Natural killer cell (primary cell): ENCODE results near the gene LMTK2. TPM values are rescaled to one million over a fixed set of nuclear protein-coding genes. Genes with fewer than 3 reads are reported as not detected.
A peak's percentile ranks its signal among the peaks of the same experiment; 100 is the strongest.

Experiments
- ATAC-seq, 3 donors: fragments of 150-1000 bp in 2 of 3; fragments of 200-7000 bp in 1 of 3; cut with Tn5 transposase; 1 replicate in 1 of 3; 2 replicates in 2 of 3; pipeline ENCODE4 v1.10.0; 2021; ENCODE audit warnings: mild to moderate bottlenecking in 2 of 3, moderate library complexity in 2 of 3
- DNase-seq, 2 donors: peaks; one replicate each; pipeline versions ENCODE4 v3.0.0 to v3.0.0-alpha.2; 2013 to 2021; ENCODE audit warnings: mixed read lengths in 1 of 2
- H3K27ac ChIP-seq: one replicate; pipeline ENCODE4 v1.5.1; 2013; ENCODE audit warnings: mild to moderate bottlenecking, low read length
- H3K27me3 ChIP-seq: one replicate; pipeline ENCODE4 v1.6.1; 2013; ENCODE audit warnings: low read length; ENCODE audit not compliant: control insufficient read depth, insufficient read depth
- H3K36me3 ChIP-seq: one replicate; pipeline ENCODE4 v1.6.1; 2013; ENCODE audit warnings: low read length; ENCODE audit not compliant: control insufficient read depth, insufficient read depth
- H3K4me1 ChIP-seq: one replicate; pipeline ENCODE4 v1.6.1; 2013; ENCODE audit warnings: low read length; ENCODE audit not compliant: control insufficient read depth, insufficient read depth
- H3K4me3 ChIP-seq: one replicate; pipeline ENCODE4 v1.5.1; 2013; ENCODE audit warnings: low read length
- H3K9me3 ChIP-seq: one replicate; pipeline ENCODE4 v1.6.1; 2013; ENCODE audit warnings: low read length; ENCODE audit not compliant: control insufficient read depth, insufficient read depth
- H3K27ac Mint-ChIP-seq, 2 donors: one replicate each; pipeline ENCODE4 v1.8.0; 2022; ENCODE audit warnings: mild to moderate bottlenecking in 2 of 2, mixed read lengths in 2 of 2, moderate library complexity in 1 of 2
- H3K27me3 Mint-ChIP-seq, 2 donors: one replicate each; pipeline ENCODE4 v1.8.0; 2022; ENCODE audit warnings: low read depth in 2 of 2, mixed read lengths in 2 of 2
- H3K36me3 Mint-ChIP-seq: one replicate; pipeline ENCODE4 v1.8.0; 2022; ENCODE audit warnings: mixed read lengths
- H3K4me1 Mint-ChIP-seq, 2 donors: one replicate each; pipeline ENCODE4 v1.8.0; 2022; ENCODE audit warnings: mixed read lengths in 2 of 2
- H3K4me3 Mint-ChIP-seq: one replicate; pipeline ENCODE4 v1.8.0; 2022; ENCODE audit warnings: mild to moderate bottlenecking, moderate library complexity, mixed read lengths
- H3K9me3 Mint-ChIP-seq, 2 donors: one replicate each; pipeline ENCODE4 v1.8.0; 2022; ENCODE audit warnings: mixed read lengths in 2 of 2
- CTCF ChIP-seq: fragments of 200-600 bp; IDR thresholded peaks from one replicate; pipeline ENCODE4 v1.8.0; 2022; ENCODE audit warnings: antibody characterized with exemption
- WGBS: methylation state at CpG from one replicate; pipeline ENCODE4 v1.1.7; 2013; ENCODE audit warnings: missing lambda C conversion rate; ENCODE audit not compliant: insufficient coverage; 5-methylcytosine and 5-hydroxymethylcytosine counted together
- intact Hi-C: fragments of 100-400 bp; cut with micrococcal nuclease; formaldehyde crosslinking; loops from one replicate; pipeline ENCODE4 v1.14.2; 2022
- total RNA-seq, 4 donors: library from RNA; stranded (reverse); fragments of 120-200 nt in 1 of 4; gene quantifications; one replicate each; pipeline versions ENCODE4 v1.2.3 to v1.2.4, GENCODE V29; 2013 to 2022

Gene LMTK2
- total RNA-seq, 3 donors from 2014 or later (not counting 1 experiment from before 2014, with no cell fraction given), result 18.7 to 33.9 (median 26.6) TPM

GRCh38 chr7:98250789-98251188 lies 144.1 kb downstream of the LMTK2 start:
- intact Hi-C loops, result loop anchor here (10.0 kb wide), 1 partner anchor 116 kb away; no protein-coding TSS in a partner anchor
- H3K4me3 Mint-ChIP-seq, result peak overlapping the region; percentile 94
- Histone ChIP-seq H3K27ac (peak overlapping the region; percentile 71), H3K9me3 (no peaks in the 10 kb centered on the region), H3K4me3 (peak overlapping the region; percentile 83), H3K36me3 (no peaks in the 10 kb centered on the region), H3K4me1 (peaks cover 42% of the 10 kb centered on the region), H3K27me3 (no peaks in the 10 kb centered on the region)
- TF ChIP-seq CTCF, result no peak
- H3K4me1 Mint-ChIP-seq, result peaks cover 49 to 51% of the 10 kb centered on the region in 2 donors
- no peaks in the 10 kb centered on the region for H3K36me3 Mint-ChIP-seq
- H3K27ac Mint-ChIP-seq, result peak overlapping the region; percentile 86 to 99
- DNase-seq (peak in 1 of 2 donors; percentile 79), ATAC-seq (no peak)
- WGBS, result 56% methylated on average over 3 of the region's 3 CpGs
- H3K9me3 Mint-ChIP-seq, result no peaks in the 10 kb centered on the region
- H3K27me3 Mint-ChIP-seq, result no peaks in the 10 kb centered on the region

- Mint-ChIP-seq H3K4me1 (peaks cover 50 to 54% of the 10 kb centered on the region in 2 donors), H3K27ac (peak overlapping the region; percentile 86 to 99), H3K27me3 (no peaks in the 10 kb centered on the region), H3K4me3 (peak overlapping the region; percentile 94), H3K9me3 (no peaks in the 10 kb centered on the region), H3K36me3 (no peaks in the 10 kb centered on the region)
- DNase-seq (peak in 1 of 2 donors; percentile 82), ATAC-seq (peak; percentile 5 to 38 (median 11))
- Histone ChIP-seq H3K4me3 (peak overlapping the region; percentile 83), H3K4me1 (peaks cover 42% of the 10 kb centered on the region), H3K27ac (peak overlapping the region; percentile 71), H3K27me3 (no peaks in the 10 kb centered on the region), H3K36me3 (no peaks in the 10 kb centered on the region), H3K9me3 (no peaks in the 10 kb centered on the region)
- intact Hi-C loops, result loop anchor here (10.0 kb wide), 1 partner anchor 116 kb away; no protein-coding TSS in a partner anchor
- 10% methylated on average over 8 of the region's 9 CpGs for WGBS
- TF ChIP-seq CTCF, result no peak
Observed at GRCh38 chr7:98251231-98251600, 144.6 kb downstream of the LMTK2 start.

- Histone ChIP-seq H3K4me1 (peaks cover 42% of the 10 kb centered on the region), H3K9me3 (no peaks in the 10 kb centered on the region), H3K27ac (peak within 1 kb of the TSS; percentile 71), H3K27me3 (no peaks in the 10 kb centered on the region), H3K4me3 (peak within 1 kb of the TSS; percentile 83), H3K36me3 (peaks cover 2% of the 10 kb centered on the region)
- DNase-seq (peak; percentile 93 to 94), ATAC-seq (peak; percentile 91 to 98 (median 96))
- Mint-ChIP-seq H3K4me3 (peak within 1 kb of the TSS; percentile 94), H3K27me3 (no peaks in the 10 kb centered on the region), H3K36me3 (no peaks in the 10 kb centered on the region), H3K9me3 (no peaks in the 10 kb centered on the region), H3K4me1 (peaks cover 56 to 60% of the 10 kb centered on the region in 2 donors), H3K27ac (peak within 1 kb of the TSS; percentile 86 to 99)
- no peak for TF ChIP-seq CTCF
- intact Hi-C loops, result loop anchor here (2.0 to 10.0 kb wide), 2 partner anchors 29 to 117 kb away; partner anchors contain the start of gene BRI3
- under 1% methylated on average over 69 of the region's 69 CpGs for WGBS
Observed at GRCh38 chr7:98251601-98252424, 145.2 kb downstream of the LMTK2 start, which contains the start of gene TECPR1. TECPR1 (minus strand) TSS chr7:98252232; CDS start chr7:98246146, 6,086 bp downstream.
